Measurements from ENCODE around the gene ODF2. TPM values are rescaled to one million over a fixed set of nuclear protein-coding genes. Genes with fewer than 3 reads are reported as not detected.
A peak's percentile ranks its signal among the peaks of the same experiment; 100 is the strongest.

ODF2 gene
- total and polyA plus RNA-seq, 2 of the 13 experiments (the other 11 are each of a cell fraction or from before 2014, with no cell fraction given) = 9.8 to 31.3 TPM

DNA sequence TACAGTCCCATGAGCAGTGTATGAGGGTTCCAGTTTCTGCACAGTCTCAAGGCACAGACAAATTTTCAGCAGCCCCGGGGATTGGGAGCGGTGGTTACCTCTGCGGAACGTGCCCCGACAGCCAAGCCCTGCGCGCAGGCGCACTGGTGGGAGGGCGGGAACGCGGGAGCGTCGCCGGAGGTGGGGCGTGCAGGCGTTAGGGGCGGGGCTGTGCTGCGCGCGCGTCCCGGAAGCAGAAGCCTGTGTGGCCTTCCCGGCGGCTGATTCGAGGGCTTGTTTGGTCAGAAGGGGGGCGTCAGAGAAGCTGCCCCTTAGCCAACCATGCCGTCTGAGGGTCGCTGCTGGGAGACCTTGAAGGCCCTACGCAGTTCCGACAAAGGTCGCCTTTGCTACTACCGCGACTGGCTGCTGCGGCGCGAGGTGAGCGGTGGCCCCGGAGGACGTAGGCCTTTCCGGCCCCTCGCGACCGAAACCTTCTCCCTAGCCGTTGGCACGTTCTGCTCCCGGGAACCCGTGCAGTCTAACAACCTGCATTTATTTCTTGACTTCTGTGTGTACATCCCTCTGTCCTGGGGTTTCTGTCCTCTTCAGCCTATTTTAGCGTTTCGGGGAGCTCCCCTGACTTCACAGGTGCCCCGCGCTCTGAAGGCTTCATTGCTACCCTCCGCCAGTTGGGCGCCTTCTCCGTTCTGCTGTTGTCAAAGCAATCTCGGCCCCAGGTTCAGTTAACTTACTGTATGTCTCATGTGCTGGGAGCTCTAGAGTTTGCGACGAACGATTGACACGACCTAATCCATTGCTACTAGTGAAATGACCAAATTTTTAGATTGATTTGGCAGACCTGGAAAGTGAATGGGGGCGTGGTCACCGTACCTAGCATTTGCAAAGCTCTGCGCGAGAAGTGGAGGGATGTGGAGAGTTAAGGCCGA is 48.9 kb downstream of the ODF2 start, which contains the start of gene GLE1 (continued):
- TF ChIP-seq, protein P1, sequence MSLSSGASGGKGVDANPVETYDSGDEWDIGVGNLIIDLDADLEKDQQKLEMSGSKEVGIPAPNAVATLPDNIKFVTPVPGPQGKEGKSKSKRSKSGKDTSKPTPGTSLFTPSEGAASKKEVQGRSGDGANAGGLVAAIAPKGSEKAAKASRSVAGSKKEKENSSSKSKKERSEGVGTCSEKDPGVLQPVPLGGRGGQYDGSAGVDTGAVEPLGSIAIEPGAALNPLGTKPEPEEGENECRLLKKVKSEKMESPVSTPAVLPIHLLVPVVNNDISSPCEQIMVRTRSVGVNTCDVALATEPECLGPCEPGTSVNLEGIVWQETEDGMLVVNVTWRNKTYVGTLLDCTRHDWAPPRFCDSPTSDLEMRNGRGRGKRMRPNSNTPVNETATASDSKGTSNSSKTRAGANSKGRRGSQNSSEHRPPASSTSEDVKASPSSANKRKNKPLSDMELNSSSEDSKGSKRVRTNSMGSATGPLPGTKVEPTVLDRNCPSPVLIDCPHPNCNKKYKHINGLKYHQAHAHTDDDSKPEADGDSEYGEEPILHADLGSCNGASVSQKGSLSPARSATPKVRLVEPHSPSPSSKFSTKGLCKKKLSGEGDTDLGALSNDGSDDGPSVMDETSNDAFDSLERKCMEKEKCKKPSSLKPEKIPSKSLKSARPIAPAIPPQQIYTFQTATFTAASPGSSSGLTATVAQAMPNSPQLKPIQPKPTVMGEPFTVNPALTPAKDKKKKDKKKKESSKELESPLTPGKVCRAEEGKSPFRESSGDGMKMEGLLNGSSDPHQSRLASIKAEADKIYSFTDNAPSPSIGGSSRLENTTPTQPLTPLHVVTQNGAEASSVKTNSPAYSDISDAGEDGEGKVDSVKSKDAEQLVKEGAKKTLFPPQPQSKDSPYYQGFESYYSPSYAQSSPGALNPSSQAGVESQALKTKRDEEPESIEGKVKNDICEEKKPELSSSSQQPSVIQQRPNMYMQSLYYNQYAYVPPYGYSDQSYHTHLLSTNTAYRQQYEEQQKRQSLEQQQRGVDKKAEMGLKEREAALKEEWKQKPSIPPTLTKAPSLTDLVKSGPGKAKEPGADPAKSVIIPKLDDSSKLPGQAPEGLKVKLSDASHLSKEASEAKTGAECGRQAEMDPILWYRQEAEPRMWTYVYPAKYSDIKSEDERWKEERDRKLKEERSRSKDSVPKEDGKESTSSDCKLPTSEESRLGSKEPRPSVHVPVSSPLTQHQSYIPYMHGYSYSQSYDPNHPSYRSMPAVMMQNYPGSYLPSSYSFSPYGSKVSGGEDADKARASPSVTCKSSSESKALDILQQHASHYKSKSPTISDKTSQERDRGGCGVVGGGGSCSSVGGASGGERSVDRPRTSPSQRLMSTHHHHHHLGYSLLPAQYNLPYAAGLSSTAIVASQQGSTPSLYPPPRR (CRISPR knock-in tag; IDR thresholded peaks at IDR 0.05; ENCODE audit: borderline replicate concordance) = peak; percentile 14; the same call in 1 of the 2 replicates
- TF ChIP-seq POLR2AphosphoS5 (IDR thresholded peaks at IDR 0.05; ENCODE audit: low read depth, low read length) (peak; percentile 96), SCMH1 (CRISPR knock-in tag; IDR thresholded peaks at IDR 0.05; ENCODE audit: borderline replicate concordance) (no peak), FOXA3 (CRISPR knock-in tag; IDR thresholded peaks at IDR 0.05) (peak; percentile 36; the same call in 1 of the 2 replicates), CHD2 (IDR thresholded peaks at IDR 0.05; ENCODE audit: low read depth, low read length) (no peak), PRPF4 (IDR thresholded peaks at IDR 0.05; ENCODE audit: low read depth, low read length, poor library complexity, severe bottlenecking) (no peak), GTF2F1 (IDR thresholded peaks at IDR 0.05; ENCODE audit: low read length) (no peak), MBD4 (IDR thresholded peaks at IDR 0.05; ENCODE audit: borderline replicate concordance, low read length) (no peak), KAT2B (IDR thresholded peaks at IDR 0.05; ENCODE audit: borderline replicate concordance, low read depth, low read length) (no peak), SALL2 (CRISPR knock-in tag; IDR thresholded peaks at IDR 0.05) (peak; percentile 95), EZH2 (conservative IDR thresholded peaks at IDR 0.05; ENCODE audit: low read depth, low read length) (no peak)
- TF ChIP-seq, protein P2, sequence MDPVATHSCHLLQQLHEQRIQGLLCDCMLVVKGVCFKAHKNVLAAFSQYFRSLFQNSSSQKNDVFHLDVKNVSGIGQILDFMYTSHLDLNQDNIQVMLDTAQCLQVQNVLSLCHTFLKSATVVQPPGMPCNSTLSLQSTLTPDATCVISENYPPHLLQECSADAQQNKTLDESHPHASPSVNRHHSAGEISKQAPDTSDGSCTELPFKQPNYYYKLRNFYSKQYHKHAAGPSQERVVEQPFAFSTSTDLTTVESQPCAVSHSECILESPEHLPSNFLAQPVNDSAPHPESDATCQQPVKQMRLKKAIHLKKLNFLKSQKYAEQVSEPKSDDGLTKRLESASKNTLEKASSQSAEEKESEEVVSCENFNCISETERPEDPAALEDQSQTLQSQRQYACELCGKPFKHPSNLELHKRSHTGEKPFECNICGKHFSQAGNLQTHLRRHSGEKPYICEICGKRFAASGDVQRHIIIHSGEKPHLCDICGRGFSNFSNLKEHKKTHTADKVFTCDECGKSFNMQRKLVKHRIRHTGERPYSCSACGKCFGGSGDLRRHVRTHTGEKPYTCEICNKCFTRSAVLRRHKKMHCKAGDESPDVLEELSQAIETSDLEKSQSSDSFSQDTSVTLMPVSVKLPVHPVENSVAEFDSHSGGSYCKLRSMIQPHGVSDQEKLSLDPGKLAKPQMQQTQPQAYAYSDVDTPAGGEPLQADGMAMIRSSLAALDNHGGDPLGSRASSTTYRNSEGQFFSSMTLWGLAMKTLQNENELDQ (CRISPR knock-in tag; IDR thresholded peaks at IDR 0.05; ENCODE audit: borderline replicate concordance) = no peak
- TF ChIP-seq, protein P3, sequence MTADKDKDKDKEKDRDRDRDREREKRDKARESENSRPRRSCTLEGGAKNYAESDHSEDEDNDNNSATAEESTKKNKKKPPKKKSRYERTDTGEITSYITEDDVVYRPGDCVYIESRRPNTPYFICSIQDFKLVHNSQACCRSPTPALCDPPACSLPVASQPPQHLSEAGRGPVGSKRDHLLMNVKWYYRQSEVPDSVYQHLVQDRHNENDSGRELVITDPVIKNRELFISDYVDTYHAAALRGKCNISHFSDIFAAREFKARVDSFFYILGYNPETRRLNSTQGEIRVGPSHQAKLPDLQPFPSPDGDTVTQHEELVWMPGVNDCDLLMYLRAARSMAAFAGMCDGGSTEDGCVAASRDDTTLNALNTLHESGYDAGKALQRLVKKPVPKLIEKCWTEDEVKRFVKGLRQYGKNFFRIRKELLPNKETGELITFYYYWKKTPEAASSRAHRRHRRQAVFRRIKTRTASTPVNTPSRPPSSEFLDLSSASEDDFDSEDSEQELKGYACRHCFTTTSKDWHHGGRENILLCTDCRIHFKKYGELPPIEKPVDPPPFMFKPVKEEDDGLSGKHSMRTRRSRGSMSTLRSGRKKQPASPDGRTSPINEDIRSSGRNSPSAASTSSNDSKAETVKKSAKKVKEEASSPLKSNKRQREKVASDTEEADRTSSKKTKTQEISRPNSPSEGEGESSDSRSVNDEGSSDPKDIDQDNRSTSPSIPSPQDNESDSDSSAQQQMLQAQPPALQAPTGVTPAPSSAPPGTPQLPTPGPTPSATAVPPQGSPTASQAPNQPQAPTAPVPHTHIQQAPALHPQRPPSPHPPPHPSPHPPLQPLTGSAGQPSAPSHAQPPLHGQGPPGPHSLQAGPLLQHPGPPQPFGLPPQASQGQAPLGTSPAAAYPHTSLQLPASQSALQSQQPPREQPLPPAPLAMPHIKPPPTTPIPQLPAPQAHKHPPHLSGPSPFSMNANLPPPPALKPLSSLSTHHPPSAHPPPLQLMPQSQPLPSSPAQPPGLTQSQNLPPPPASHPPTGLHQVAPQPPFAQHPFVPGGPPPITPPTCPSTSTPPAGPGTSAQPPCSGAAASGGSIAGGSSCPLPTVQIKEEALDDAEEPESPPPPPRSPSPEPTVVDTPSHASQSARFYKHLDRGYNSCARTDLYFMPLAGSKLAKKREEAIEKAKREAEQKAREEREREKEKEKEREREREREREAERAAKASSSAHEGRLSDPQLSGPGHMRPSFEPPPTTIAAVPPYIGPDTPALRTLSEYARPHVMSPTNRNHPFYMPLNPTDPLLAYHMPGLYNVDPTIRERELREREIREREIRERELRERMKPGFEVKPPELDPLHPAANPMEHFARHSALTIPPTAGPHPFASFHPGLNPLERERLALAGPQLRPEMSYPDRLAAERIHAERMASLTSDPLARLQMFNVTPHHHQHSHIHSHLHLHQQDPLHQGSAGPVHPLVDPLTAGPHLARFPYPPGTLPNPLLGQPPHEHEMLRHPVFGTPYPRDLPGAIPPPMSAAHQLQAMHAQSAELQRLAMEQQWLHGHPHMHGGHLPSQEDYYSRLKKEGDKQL (CRISPR knock-in tag; IDR thresholded peaks at IDR 0.05; ENCODE audit: low read depth) = no peak

All from HepG2 (cell line).